Hematopoietic multipotent progenitor cell treated with erythropoietin and hydrocortisone succinate and interleukin-3 and kit ligand, for 17 days (in vitro differentiated cells): ENCODE data around the gene FOXP1.
"Not testable (repeated sequence)": the region's sequence is repeated elsewhere in the genome, so short reads cannot be mapped to it uniquely, and the experiment has no call there.

Experiments
- DNase-seq: peaks from one replicate; pipeline ENCODE4 v3.0.0-alpha.2; 2015; ENCODE audit warnings: low spot score

The FOXP1 gene

DNA sequence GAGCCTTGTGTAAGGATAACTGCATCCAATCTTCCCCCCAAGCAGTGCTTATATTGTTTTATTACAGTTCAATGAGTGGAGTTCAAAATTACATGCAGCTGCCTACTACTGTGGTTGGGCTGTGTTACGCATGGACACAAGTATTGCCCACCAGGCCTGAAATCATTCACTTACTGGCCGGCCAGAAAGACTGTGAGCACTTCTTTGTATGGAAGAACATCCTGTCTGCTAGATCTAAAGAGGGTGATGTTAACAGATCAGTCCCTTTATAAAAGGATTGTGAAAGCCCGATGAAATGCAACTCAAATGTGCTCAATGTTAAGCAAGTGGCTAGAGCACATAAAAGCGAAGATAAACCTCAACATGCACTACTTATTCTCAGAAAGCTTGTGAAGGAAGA is 132.5 kb downstream of the FOXP1 start:
- DNase-seq = no peak

DNA sequence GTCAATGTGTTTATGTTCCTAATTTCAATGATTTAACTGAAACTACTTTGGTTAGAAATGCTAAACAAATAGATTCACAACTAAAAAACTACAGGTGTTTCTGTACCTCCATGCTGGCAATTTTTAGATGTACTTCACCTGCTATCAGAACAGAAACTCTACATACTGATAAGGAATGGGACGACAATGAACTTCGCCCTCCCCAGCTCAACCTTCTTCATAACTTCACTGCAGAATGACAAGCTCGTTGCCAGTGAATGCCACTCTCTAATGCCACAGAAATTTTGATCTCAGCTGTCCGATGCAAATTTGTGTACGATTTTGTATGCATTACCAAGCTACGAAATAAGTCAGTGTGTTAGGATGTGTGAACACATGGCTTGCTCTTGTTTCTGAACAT is 133.4 kb downstream of the FOXP1 start:
- DNase-seq = no peak

DNA sequence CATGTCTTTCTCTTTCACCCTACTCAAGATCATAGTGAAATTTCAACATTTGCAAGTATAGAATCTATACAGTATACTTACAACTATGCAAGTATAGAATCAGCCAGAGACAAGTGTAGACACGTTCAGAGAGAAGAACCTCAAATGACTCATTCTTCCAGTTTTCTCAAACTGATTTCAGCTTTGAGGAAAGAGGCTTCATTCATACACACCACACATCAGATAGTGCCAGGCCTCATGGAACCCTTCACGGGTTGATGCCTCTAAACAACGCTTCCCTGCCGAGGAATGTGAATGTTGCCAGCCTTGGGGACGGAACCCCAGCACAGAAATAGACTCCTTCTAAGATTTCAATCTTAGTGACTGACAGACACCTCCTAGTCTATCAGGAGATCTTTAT is 135.7 kb downstream of the FOXP1 start:
- peak; percentile 48 for DNase-seq

DNA sequence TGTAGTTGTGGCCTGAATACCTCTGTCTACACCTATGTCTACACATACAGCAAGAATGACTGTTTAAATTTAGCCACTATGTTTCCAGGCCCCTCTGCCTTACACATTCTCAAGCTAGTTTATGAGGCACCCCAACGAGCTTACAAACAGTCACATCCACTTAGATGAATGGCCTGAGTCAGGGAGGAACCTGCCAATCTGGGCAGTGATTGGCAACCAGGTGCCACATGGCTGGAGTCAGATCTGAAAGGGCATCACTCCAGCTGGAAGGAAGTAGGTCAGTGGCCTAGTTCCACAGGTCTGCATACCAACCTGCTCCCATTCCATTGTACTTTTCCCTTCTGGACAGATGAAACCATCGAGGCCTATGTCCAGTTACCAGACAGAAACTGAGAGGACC is 136.3 kb downstream of the FOXP1 start:
- no peak for DNase-seq

DNA sequence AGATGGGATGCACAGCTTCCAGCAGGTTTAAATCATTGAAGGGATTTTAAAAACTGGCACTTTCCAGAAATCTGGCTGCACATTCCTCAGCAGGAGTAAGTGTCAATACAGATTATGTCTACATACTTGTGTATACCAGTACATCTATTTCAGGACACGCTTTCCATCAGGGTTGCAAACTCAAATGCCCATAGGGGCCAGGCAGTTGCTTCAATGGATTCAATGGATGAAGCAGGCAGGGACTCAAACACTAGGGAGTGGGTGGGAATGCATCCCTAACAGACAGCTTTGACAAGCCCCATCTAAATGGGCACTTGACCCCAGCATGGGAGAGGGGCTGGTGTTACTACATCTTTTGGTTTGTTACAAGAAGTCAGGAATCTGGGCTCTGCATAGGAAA is 136.8 kb downstream of the FOXP1 start:
- no peak for DNase-seq

DNA sequence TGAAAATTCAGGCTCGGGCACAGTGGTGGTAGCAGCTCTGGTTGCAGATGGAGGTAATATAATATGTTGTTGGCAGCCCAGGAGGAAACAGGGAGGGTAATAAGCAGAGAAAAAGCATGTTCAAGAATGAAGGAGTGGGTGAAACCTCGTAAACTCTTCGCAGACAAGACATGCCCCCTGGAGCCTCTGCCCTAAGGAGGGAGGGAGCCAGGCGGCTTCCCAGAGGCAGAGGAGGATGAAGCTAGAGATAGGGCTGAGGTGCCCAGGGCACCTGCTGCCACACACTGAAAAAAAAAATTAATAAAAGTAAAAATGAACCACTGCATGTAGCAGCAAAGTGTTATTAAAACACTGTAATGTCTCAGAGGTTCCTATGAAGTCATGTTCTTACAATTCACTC is 137.3 kb downstream of the FOXP1 start:
- no peak for DNase-seq

DNA sequence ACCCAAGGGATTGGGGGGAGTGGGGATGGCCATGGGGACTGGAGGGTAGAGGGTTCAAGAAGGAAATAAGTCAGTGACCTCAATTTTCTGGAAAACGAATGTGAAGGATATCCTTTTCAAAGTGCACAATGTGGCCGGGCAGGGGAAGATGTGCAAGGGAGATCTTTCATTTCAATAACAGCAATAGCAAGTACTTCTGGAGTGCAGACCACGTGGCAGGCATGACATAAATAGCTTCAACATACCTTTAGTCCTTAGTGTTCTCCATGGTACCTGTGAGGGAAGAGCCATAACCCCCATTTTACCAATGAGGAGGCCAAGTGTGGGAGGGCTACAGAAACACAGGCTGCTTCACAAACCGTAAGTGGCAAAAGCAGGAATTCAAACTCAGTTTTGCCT is 138.7 kb downstream of the FOXP1 start:
- no peak for DNase-seq

DNA sequence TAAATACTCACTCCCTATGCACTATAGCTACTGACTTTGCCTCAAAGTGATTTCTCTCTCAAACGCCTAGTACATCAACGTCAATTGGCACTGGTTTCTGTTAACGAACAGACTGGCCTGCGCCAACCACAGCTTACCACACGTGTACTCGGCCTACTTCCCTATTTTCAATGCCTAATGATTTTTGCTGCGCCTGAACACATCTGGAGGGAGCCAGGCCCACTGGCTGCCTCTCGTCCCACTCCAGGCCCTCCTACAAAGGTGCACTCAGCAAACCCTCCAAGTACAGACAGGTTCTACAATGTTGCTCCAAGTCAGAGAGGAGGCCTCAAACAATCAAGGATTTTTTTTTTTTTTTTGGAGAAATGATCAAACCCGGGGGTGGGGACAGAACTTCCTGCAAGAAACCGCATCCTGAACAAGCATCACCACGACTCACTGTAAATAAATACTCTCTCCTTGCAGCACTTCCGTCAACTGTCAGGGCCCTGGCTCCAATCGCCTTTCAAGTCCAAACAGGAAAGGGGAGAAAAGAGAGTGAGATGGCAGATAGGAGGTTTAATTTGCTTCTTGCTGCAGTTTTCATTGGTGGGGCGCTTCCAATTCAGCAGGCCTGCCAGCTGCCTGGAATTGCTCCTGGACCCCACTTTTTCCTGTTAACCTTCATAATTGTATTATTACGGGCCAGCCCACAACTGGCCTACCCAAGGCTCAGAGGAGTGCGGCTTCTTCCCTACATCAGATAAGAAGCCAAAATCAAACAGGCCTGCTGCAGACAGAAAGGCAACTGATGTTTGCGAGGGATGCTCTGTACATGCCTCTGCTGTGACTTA is 139.3 kb downstream of the FOXP1 start:
- DNase-seq = no peak

DNA sequence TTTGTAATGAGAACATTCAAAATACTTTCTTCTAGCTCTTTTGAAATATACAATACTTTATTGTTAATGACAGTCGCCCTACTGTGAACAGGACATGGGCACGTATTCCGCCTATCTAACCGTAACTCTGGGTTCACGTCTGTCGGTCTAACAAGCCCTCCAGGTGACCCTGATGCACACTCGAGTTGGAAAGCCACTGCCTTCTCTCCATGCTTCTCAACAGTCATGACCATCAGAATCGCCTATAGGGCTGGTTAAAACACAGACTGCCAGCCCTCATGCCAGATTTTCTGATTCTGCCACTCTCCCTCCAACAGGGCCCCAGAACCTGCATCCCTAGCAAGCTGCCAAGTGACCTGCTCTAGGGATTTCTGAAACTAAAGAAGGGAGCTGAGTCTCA is 140.2 kb downstream of the FOXP1 start:
- no peak for DNase-seq

DNA sequence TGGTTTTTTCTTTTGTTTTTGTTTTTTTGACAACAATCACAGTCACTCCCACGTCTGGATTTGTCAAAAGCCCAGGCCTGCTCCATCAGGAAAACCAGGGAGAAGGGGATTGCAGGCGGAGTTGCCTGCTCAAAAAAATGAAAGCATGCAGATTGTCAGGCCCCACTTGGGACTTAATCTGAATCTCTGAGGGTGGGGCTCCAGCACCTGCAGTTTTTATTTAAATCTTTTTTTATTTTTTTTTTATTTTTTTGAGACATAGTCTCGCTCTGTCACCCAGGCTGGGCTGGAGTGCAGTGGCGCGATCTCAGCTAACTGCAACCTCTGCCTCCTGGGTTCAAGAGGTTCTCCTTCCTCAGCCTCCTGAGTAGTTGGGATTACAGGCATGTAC is 140.9 kb downstream of the FOXP1 start:
- DNase-seq = no peak

DNA sequence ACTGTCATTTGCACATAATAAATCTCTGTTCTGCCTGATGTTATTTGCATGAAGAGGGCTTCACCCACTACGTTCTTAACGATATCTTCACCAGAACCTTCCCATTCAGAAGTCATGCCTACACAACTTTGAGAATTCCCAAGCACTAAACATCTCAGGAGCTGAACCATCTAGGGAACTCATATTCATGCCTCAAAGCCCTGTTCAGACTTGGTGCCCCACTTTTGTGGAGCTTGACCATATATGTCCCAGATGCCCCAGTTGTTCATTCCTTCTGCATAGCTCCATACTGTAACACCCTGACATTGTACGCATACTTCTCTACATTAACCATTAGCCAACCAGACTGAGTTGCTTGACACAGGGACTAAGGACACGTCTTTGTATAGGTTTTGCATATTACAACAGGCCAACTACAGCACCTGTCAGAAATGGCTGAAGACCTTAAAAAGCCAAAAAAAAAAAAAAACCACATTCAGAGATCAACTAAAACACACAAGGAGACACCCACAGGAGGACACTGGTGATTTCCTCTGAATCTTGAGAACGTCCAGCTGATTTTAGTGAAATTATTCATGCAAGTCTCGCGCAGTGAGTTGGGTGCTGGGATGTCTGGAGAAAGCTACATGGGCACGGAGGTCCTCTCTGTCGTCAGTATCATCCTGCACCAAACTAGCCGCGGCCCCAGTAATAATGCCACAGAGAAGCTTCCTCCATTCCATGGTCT is 141.4 kb downstream of the FOXP1 start:
- no peak for DNase-seq

DNA sequence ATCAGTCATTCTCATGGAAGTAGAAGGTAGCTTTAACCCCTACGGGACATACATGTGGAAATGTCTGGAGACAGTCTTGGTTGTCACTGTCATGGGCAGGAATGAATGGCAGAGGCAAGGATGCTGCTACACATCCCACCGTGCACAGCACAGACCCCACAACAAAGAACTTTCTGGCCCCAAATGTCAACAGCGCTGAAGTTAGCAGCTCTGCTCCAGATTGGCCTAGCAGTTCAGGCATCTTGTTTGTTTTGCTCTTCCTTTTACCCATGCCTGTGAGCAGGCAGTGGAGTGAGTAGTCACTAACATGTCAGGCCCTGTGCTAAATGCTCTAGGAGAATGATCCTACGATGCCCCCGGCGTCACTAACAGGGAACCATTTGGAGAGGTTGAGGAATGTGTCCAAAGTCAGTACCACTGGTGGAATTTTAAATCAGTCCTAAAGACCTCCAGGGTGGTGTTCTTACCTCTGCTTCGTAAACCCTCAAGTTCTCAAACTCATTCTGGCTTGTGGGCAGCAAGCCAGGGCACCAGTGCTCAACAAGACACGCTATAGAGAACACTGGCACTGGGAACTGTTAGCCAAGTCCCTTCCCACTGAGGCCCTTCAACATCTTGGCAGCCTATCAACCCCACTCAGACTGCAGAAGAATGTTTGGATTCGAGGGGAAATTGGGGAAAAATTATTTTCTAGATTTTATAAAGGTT is 142.2 kb downstream of the FOXP1 start:
- no peak for DNase-seq

DNA sequence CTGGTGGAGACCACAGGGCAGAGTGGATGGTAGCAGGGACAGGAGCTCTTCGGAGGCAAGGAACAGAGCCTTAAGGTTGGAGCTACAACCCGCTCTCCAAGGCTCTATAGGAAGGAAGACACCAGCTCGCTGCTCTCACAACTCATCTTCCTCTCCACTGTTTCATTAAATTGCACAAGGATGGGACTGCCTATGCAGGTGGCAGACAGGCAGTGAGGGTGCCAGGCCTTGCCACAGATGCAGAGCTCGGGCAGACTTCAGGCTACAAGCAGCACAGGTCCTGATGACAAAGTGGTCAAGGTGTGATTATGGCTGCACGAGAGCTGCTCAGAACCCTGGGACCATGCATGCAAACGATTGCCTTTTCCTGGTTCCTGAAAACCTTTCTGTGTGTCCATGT is 144.6 kb downstream of the FOXP1 start:
- DNase-seq = no peak

DNA sequence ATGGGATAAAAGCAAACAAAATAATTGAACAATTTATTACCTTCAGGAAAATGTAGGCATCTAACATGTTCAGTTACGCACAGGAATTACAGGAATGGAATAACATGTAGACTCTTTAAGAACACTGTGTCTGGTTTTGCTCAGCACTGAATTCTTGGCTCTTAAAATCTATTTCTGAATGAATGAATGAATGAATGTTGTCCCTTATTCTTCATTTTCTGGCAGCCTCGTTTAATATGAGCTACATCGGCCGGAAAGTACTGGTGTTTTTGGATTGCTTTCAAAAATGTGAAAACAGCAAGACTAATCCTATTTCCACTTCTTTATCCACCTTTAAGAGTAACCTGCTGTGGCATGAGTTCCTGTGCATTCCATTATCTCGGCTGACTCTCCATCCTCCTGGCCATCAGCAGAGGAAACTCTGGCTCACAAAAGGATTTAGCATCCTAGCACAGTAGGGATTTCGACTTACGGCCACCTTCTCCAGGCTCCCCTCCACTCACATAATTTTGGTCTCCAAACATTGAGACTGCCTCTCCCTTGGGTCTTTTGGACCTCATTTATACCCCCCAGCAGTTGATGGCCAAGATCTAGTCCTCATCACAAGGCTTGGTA is 145.3 kb downstream of the FOXP1 start:
- DNase-seq = no peak

DNA sequence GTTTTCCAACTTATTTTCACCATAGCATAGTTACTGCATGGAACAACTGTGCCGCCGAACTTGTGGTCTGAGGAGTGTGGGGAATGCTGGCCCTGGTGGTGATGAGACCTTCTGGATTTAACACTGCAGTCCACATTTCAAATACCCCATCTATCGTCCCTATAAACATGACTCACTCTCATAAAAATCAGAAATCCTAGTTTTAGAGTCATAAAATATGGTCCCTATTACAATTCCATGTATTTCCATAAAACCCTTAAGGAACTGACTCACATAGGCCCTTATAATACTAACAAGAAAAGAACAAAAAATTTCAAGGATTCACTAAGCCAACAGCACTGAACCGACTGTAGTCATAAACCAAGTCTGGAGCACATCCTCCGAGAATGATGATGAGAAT is 147.2 kb downstream of the FOXP1 start:
- no peak for DNase-seq

DNA sequence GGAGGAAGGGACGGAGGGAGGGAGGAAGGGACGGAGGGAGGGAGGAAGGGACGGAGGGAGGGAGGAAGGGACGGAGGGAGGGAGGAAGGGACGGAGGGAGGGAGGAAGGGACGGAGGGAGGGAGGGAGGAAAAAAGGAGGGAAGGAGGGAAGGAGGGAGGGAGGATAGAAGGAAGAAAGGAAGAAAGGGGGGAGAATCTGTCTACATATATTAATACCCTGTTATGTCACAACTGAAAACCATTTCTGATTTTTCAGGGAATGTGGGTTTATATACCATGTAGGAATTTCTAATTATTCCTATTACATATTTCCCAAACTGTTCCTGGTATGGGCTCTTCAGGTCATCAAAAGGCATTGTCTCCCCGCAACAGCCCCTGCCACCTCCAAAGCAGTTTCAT is 147.7 kb downstream of the FOXP1 start:
- DNase-seq = not testable (repeated sequence)

DNA sequence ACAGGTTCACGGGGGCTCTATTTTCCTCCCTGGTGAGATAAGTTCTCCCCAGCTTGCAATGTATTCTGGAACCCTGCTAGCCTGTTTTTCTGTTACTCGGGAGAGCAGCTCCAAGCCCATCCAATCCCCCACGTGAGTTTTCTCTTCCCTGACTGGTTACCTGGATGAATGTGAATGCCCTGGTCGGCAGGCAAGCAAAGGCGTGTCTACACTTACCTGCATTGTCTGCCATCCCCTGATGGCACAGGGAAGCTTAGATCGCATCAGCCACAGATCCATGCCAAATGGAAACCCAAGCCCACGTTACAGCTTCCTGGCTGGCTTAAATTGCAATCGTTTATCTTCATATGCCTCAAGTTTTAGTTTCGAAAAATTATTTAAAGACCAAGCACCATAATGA is 149.9 kb downstream of the FOXP1 start:
- no peak for DNase-seq

DNA sequence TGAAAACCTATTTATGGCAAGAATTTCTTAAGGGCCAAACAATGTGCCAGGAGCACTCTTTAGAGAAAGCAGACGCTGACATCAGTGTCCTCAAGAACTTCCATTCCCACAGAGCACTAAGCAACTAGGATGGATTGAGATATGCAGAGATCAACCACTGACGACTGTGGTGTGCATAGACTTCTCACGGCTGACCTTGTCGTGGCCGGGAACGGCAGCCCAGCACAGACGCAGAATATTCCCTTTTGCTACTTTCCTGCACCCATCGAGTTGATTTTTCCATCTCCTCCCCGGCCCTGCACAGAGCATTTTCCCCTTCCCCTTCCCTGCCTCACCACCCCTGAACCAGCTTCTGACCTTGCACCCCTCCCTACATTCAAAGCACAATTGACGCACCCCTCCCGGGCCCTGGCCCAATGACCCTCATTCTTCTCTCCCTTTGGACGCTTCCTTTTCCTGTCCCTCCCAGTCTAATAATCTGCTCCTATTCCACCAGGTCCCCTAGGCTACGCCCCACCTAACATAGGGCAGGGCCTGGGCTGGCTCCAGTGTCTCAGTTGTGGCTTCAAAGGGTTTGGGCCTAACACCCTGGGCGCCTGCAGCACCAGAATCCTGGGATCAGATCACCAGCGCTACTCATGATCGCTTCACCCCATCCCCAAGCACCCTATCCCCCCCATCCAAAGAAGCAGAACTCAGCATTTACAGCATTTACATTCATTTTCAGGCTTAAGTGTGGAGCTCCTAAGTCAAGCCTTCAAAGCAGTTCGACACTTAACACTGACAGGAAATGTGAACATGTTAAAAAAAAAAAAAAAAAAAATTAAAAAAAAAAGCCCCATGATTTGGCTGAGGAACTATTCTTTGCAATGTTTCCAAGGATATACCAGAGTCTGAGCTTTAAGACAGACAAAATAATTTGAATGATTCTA is 151.2 kb downstream of the FOXP1 start:
- DNase-seq = no peak

DNA sequence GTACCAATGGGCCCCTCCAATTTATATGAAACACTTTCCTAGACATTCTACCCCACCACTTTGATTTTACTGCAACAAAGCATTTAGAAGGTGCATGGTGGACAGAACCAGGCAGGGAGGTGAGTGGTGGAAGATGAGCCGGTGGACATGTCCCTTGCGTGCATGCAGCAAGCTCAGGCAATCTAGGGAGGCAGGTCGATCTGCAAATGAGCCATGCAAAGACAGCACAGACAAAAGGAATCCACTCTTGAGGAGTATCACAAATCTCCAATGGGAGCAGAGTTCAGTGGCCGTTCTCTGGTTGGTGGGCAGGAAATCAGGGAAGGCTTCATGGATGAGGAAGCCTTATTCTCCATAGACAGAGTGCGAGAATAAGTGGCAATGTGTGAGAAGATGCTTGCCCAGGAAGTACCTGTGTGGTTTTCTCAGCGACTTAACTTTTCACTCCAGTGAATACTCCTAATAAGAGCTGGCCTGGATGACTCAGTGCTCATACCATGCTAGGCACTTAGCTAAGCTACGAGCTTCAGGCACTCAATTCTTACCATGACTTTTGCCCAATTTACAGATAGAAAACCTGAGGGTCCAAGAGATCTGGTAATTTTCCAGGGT is 152.5 kb downstream of the FOXP1 start:
- DNase-seq = no peak

DNA sequence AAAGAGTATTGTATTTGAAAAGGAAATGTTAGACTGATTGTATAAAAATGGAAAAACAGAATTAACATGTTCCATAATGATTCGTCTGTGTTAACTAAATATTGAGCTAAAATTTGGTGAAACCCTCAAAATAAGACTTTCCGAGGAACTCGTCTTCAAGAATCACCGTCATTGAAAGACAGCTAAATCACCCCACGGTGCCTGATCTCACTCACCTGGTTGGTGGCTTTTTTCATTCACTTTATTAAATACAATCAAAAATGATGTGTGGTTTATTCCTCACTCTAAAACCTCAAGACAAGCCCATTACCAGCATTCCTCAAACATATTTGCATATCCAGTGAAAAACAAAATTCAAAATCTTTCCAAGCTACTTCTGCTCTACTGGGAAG is 153.9 kb downstream of the FOXP1 start:
- DNase-seq = no peak
